Esophagus muscularis mucosa (tissue), 4 donors: ENCODE data around the gene MAPK11. TPM values are rescaled to one million over a fixed set of nuclear protein-coding genes. Genes with fewer than 3 reads are reported as not detected.

Experiments used
- DNase-seq: peaks from one replicate; pipeline ENCODE4 v3.0.0-alpha.2; 2017; ENCODE audit errors: extremely low spot score
- H3K27ac ChIP-seq, 4 donors: fragments of 200-600 bp; sonication (generic); replicated peaks in 1 of 4; 1 replicate in 3 of 4; 2 replicates in 1 of 4; pipeline ENCODE4 v1.5.1; 2016 to 2019; ENCODE audit warnings: mild to moderate bottlenecking in 1 of 4
- H3K27me3 ChIP-seq, 4 donors: fragments of 200-600 bp; sonication (generic); one replicate each; pipeline versions ENCODE4 v1.5.1 to v1.6.0; 2016 to 2019
- H3K36me3 ChIP-seq, 4 donors: fragments of 200-600 bp; sonication (generic); one replicate each; pipeline ENCODE4 v1.5.1; 2016 to 2019
- H3K4me1 ChIP-seq, 4 donors: fragments of 200-600 bp; sonication (generic); one replicate each; pipeline ENCODE4 v1.5.1; 2016 to 2019
- H3K4me3 ChIP-seq, 4 donors: fragments of 200-600 bp; sonication (generic); 1 replicate in 2 of 4; 2 replicates in 2 of 4; pipeline ENCODE4 v1.5.1; 2016 to 2019; ENCODE audit warnings: mild to moderate bottlenecking in 4 of 4, moderate library complexity in 1 of 4
- H3K9me3 ChIP-seq, 4 donors: fragments of 200-600 bp; sonication (generic); 1 replicate in 3 of 4; 2 replicates in 1 of 4; pipeline ENCODE4 v1.5.1; 2016 to 2019
- CTCF ChIP-seq, 3 experiments: fragments of 200-600 bp in 2 of 3; fragments of 450-650 bp in 1 of 3; sonication (generic) in 2 of 3; IDR thresholded peaks; one replicate each; pipeline ENCODE4 v1.5.1; 2017 to 2019; ENCODE audit warnings: antibody characterized with exemption in 3 of 3, mild to moderate bottlenecking in 2 of 3, moderate library complexity in 1 of 3
- EP300 ChIP-seq: sonication (generic); formaldehyde crosslinking; IDR thresholded peaks from one replicate; pipeline ENCODE4 v1.6.1; 2017; ENCODE audit warnings: antibody characterized with exemption
- POLR2A ChIP-seq: fragments of 450-650 bp; IDR thresholded peaks from one replicate; pipeline ENCODE4 v1.6.1; 2017; ENCODE audit warnings: antibody characterized with exemption, moderate library complexity, mild to moderate bottlenecking, low read depth
- POLR2AphosphoS5 ChIP-seq, 2 donors: sonication (generic); formaldehyde crosslinking; IDR thresholded peaks; one replicate each; pipeline ENCODE4 v1.6.1; 2017; ENCODE audit warnings: antibody characterized with exemption in 2 of 2
- WGBS: methylation state at CpG from one replicate; pipeline ENCODE4 v1.1.5; 2018; 5-methylcytosine and 5-hydroxymethylcytosine counted together
- intact Hi-C: fragments of 100-400 bp; cut with DNase I; formaldehyde crosslinking; loops from one replicate; pipeline ENCODE4 v1.15.1; 2023
- total RNA-seq, 4 donors: library from RNA; depleted of rRNA; stranded (reverse); fragments of >200 nt; gene quantifications; one replicate each; pipeline versions ENCODE4 v1.1.0 to v1.2.1, GENCODE V29; 2016

Gene MAPK11
- total RNA-seq, 4 donors from 2014 or later, result 3.7 to 12.5 (median 10.1) TPM

GRCh38 chr22:50278956-50279619 lies 8.9 kb upstream of the MAPK11 start:
- Histone ChIP-seq H3K4me3 (no peak overlapping the region), H3K4me1 (peaks cover 14 to 36% (median 23%) of the 10 kb centered on the region in 4 donors), H3K9me3 (no peaks in the 10 kb centered on the region), H3K27me3 (no peaks in the 10 kb centered on the region), H3K27ac (no peak overlapping the region), H3K36me3 (peaks cover 82 to 94% (median 93%) of the 10 kb centered on the region in 4 donors)
- intact Hi-C loops, result loop anchor here (5.0 kb wide), 1 partner anchor 63 kb away; the partner anchor contains the start of gene PPP6R2
- WGBS, result 92% methylated on average over 19 of the region's 30 CpGs
- no peak for DNase-seq
- TF ChIP-seq CTCF (IDR thresholded peaks at IDR 0.05) (no peak), POLR2AphosphoS5 (IDR thresholded peaks at IDR 0.05) (no peak), EP300 (no peak), POLR2A (no peak)

GRCh38 chr22:50278461-50278860 lies 8.3 kb upstream of the MAPK11 start:
- H3K9me3 ChIP-seq, result no peaks in the 10 kb centered on the region
- intact Hi-C loops, result loop anchor here (5.0 kb wide), 1 partner anchor 64 kb away; the partner anchor contains the start of gene PPP6R2
- peaks cover 75 to 88% (median 87%) of the 10 kb centered on the region in 4 donors for H3K36me3 ChIP-seq
- no peak overlapping the region for H3K27ac ChIP-seq
- no peak for DNase-seq
- peaks cover 17 to 39% (median 24%) of the 10 kb centered on the region in 4 donors for H3K4me1 ChIP-seq
- TF ChIP-seq EP300 (no peak), POLR2AphosphoS5 (IDR thresholded peaks at IDR 0.05) (no peak), POLR2A (no peak), CTCF (IDR thresholded peaks at IDR 0.05) (no peak)
- H3K4me3 ChIP-seq, result no peak overlapping the region
- H3K27me3 ChIP-seq, result no peaks in the 10 kb centered on the region
- WGBS, result 94% methylated on average over 11 of the region's 21 CpGs

- Histone ChIP-seq H3K4me3 (no peak overlapping the region), H3K27me3 (no peaks in the 10 kb centered on the region), H3K4me1 (peaks cover 17 to 37% (median 23%) of the 10 kb centered on the region in 4 donors), H3K9me3 (no peaks in the 10 kb centered on the region), H3K27ac (no peak overlapping the region), H3K36me3 (peaks cover 68 to 81% (median 80%) of the 10 kb centered on the region in 4 donors)
- intact Hi-C loops, result loop anchor here (5.0 kb wide), 1 partner anchor 65 kb away; the partner anchor contains the start of gene PPP6R2
- DNase-seq, result no peak
- no peak for TF ChIP-seq CTCF (IDR thresholded peaks at IDR 0.05)
- TF ChIP-seq EP300, result no peak
- TF ChIP-seq POLR2A, result no peak
- no peak for TF ChIP-seq POLR2AphosphoS5 (IDR thresholded peaks at IDR 0.05)
- 91% methylated on average over 9 of the region's 25 CpGs for WGBS
These were observed 7.6 kb upstream of the MAPK11 start for GRCh38 chr22:50277761-50278160.

- DNase-seq, result no peak
- Histone ChIP-seq H3K27ac (peak overlapping the region in 3 of 4 donors; percentile 47 to 64 (median 53)), H3K4me1 (peaks cover 21 to 43% (median 31%) of the 10 kb centered on the region in 4 donors), H3K9me3 (no peaks in the 10 kb centered on the region), H3K36me3 (peaks cover 52 to 64% (median 64%) of the 10 kb centered on the region in 4 donors), H3K4me3 (no peak overlapping the region), H3K27me3 (peaks cover 0 to 10% (median 0%) of the 10 kb centered on the region in 4 donors)
- TF ChIP-seq CTCF (IDR thresholded peaks at IDR 0.05) (peak; percentile 12 to 62 (median 53)), EP300 (no peak), POLR2A (no peak), POLR2AphosphoS5 (IDR thresholded peaks at IDR 0.05) (no peak)
- intact Hi-C loops, result loop anchor here (1.0 to 5.0 kb wide), 2 partner anchors 50 to 66 kb away; partner anchors contain the start of gene PPP6R2
- WGBS, result 61% methylated on average over 20 of the region's 25 CpGs
These were observed 6.0 kb upstream of the MAPK11 start for GRCh38 chr22:50276143-50276542.
